HG03095 (cell line): ENCODE data around the gene MED13L.

ENCODE experiments used
- ATAC-seq: cut with Tn5 transposase; IDR thresholded peaks from one replicate; pipeline ENCODE4 v1.9.1; 2021; ENCODE audit warnings: moderate library complexity; ENCODE audit not compliant: unreplicated experiment

The MED13L gene

DNA sequence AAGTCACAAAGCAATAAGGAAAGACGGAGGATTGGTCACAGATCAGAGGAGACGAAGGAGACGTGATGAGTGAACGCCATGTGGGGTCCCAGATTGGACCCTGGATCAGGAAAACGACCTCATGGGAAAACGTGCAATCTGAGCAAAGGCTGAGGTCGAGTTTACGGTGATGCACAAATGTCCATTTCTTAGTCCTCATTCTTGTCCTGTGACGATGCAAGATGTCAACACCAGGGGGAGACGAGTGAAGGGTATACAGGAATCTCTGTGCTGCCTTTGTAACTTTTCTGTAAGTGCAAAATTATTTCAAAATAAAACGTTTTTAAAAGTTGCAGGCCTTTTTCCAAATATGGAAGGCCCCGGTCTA lies 329.8 kb downstream of the MED13L start:
- ATAC-seq, result no peak

DNA sequence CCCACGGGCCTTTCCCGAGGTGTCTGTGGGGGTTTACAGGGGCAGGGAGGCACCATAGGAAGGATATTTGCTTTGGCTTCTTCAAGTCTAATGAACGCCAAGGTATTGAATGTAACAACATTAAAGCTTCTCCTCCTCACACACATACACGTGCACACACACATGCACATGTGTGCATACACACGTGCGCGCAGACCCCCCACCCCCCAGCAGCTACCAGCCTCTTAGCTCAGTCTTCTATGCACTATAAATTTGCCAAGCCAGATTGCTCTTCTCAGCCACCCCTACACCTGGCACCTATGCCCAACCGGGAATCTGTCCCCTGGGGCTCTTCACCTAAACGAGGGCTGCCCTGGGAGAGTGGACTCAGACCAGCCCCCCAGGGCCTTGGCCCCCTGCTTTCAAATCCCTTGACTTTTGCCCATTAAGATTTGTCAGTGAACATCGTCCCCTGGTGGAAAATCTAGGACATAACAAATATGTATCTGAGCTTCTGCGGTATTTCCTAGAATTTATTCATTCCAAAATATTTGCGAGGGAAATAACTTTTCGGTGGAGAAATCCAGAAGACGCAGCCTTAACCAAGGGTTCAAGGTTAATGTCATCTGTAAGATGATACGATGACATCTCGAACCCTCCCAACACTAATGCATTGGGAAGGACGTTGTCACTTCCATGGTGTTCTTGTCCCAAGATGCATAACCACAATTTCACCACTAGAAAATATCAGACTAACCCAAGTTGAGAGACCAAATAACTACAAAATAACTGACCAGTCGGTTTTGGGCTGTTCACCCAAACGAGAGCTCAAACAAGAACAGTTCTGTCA lies 330.4 kb downstream of the MED13L start:
- no peak for ATAC-seq

DNA sequence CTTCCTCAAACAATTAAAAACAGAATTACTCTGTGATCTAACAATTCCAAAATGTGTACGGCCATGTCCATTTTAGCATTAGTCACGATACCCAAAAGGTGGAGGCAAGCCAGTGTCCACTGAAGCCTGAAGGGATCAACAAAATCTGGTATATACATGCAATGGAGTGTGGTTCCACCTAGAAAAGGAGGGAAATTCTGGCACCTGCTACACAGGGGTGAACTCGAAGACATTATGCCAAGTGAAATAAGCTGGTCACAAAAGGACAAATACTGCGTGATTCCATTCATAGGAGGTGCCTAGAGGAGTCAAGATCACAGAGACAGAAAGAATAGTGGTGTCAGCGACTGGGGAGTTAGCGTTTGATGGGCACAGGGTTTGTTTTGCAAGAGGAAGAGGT lies 331.4 kb downstream of the MED13L start:
- no peak for ATAC-seq

DNA sequence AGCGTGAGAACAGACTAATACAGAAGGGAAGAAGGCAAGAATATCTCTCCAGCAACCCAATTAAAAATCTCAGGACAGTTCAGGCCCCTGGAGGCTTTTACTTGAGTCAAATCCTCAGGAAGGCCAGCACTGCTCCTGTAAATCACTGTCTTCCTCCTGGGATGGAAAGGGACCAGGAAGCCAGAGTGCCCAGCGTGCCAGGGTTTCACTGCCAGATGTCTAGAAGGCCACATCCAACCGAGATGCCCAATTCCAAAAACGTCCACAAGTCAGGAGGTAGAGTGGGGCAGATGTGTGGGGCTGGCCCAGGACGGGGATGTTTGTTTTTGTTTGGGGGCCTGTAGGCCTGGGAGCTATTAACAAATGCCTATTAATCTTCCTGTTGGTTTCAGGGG lies 332.0 kb downstream of the MED13L start:
- no peak for ATAC-seq

DNA sequence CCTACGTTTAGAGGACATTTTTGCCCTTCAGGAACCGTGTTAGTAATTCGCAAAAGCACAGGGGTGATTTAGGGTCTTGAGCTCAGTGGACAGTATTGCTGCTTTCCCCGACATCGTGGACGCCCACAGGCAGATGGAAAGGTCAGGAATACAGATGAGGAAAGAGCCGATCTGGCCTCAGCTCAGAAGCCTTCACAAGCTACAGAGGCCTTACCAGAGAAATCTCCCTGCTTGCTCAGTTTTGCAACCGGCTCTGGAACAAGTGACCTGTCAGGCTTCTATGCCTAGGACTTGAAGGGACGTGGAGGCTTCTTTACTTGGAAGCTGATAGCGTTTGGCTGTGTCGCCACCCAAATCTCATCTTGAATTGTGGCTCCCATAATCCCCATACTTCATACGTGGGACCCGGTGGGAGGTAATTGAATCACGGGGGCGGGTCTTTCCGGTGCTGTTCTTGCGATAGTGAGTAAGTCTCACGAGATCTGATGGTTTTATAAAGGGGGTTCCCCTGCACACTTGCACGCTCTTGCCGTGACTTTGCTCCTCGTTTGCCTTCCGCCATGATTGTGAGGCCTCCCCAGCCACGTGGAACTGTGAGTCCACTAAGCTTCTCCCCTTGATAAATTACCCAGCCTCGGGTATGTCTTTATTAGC lies 332.5 kb downstream of the MED13L start:
- ATAC-seq, result no peak

DNA sequence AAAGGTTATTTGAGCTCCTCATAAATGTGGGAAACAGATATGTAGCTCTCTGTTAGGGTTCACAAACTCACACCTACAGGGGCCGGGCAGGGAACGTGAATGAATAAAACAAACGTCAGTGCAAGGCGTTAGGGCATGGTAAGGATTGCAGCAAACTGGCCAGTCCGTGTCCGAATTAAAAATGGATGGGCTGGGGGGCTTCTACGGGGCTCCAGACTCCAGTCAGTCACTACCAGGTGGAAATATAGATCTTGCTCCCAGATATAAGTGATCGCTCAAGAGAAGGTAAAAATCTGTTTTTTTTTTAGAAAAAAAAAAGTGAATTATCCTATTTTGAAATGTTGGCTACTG lies 333.1 kb downstream of the MED13L start:
- ATAC-seq, result no peak

DNA sequence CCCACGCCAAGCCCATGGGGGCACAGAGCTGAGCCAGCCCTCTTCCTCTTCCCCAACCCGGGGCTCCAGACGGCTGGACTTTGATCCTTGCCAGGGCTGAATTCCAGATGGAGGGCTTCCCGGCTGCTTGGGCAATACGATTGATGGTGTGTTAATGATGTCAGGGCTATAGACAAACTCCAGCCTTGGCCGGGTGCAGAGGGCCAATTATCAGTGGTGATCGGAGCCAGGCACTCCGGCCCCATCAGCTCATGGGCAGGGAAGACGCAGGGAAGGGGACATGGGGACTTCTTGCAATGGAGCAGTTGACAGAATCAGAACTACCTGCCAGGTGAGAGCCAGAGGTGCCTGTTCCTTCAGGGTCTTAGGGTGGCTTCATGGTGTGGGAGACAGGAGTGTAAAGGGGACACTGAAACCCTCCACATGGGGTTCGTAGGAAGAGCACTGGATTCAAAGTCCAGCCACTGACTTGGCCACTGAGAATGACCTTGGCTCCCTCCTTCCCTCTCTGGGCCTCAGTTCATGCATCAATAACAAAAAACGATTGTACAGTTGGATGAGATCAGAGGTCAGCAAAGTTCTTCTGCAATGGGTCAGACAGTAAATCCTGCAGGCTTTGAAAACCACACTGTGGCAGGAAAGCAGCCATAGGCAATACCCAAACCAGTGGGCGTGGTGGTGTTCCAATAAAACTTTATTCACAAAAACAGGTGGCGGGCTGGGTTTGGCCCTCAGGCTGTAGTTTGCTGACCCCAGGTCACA lies 333.7 kb downstream of the MED13L start:
- no peak for ATAC-seq

DNA sequence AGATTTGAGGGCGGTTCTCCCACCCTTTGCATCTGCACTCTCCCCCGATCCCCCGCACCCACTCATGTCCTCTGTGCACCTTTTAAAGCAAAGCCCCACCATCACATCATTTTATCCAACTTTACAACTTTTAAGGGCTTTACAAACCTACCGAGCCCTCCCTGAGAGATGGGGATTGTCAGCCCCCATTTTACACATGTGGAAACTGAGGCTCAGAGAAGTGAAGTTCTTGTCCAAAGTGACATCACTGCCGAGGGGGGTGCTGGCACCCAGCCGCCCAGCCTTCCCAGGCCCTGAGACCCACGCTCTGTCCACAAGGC lies 334.2 kb downstream of the MED13L start:
- ATAC-seq, result no peak

DNA sequence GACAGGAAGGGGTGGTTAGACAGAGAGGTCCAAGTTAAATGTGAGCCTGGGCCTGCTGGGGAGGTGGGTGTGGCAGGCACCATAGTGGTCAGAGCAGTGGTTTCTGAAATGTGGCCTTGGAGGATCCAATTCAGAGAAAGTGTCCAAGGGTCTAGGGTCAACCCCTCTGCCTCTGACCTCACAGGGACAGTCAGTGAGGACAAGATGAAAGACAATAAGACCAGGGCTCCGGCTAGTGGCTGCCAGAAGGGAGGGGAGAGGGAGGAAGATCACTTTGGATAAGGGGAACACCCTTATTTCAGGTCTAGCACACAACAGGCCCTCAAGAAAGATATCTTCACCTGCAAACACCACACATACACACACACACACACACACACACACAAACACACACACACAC lies 335.1 kb downstream of the MED13L start:
- ATAC-seq, result no peak

DNA sequence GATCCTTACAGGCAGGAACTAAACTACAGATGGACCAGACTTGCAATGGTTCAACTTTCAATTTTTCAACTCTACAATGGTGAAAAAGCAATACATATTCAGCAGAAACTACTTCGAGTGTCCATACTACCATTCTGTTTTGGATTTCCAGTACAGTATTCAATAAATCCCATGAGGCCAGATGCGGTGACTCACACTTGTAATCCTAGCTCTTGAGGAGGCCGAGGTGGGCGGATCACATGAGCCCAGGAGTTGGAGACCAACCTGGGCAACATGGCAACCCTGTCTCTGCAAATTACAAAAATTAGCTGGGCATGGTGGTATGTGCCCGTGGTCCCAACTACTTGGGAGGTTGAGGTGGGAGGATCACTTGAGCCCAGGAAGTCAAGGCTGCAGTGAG lies 336.1 kb downstream of the MED13L start:
- ATAC-seq, result no peak

DNA sequence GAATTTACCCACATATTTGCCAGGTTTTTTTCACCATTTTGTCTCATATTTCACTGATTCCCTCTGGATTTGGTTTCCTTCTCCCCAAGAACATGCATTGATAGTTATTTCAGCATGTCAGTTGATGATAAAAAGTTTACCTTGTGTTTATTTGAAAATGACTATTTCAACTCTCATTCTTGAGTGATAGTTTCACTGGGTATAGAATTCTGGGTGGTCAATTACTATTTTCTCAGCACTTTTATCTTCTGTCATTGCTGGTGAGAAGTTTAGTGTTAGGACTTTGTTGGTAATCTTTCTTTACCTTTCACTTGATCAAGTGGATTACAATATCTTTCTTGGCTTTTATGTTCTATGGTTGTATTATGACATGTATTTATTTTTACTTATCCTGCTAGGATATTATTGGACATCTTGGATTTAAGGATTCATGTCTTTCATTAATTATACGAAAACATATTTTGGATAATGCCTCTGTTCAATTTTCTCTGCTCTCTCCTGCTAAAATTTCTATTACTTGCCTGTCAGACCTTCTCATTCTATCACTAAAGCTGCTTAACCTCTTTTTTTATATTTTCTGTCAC lies 338.6 kb downstream of the MED13L start:
- ATAC-seq, result no peak

DNA sequence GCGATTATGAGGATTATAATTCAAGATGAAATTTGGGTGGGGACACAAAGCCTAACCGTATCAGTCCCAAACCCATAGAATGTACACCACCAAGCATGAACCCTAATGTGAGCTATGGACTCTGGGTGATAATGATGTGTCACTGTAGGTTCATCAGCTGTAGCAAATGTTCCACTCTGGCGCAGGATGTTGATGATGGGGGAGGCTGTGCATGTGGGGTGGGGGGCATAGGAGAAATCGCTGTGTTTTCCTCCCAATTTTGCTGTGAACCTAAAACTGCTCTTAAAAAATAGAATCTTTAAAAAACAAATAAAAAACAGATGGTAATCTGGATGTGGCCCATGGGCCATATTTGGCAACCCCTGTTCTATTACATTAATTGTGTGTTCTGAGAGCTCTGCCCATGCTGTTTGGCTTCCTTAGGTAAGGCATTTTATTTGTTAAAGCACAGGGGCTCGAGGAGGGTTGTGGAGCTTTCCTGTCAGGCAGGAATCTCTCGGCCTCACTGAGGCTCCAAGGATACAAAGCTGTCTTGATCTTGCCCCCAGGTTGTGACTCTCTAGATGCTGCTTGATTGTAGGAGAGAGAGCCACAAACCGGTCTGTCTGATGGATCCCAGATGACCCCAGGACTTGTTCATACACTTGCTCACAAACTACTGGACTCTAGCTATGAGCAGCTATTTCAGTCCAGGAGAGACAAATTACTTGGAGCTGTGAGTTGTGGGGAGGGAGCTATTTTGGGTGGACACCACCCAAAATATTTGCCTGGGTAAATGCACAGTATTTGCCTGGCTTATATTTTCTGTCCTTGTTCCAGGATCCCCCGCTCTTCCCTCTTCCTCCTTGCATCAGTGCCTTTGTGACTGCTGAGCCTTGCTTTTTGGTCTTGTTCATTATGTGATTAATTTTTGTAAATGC lies 340.2 kb downstream of the MED13L start:
- no peak for ATAC-seq

DNA sequence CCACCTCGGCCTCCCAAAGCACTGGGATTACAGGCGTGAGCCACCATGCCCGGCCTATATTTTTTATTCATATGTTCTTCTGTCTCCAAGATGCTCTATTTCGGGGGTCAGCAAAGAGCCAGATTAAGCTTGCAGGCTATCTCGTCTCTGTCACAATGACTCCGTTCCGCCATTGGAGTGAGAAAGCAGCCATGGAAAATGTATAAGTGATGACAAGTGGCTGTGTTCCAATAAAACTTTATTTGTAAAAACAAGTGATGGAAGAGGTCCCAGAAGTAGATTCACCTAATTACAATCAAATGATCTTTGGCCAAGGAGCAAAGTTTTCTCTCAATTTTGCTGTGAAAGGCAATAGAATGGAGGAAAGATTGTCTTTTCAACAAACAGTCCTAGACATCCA lies 342.6 kb downstream of the MED13L start:
- ATAC-seq, result no peak

DNA sequence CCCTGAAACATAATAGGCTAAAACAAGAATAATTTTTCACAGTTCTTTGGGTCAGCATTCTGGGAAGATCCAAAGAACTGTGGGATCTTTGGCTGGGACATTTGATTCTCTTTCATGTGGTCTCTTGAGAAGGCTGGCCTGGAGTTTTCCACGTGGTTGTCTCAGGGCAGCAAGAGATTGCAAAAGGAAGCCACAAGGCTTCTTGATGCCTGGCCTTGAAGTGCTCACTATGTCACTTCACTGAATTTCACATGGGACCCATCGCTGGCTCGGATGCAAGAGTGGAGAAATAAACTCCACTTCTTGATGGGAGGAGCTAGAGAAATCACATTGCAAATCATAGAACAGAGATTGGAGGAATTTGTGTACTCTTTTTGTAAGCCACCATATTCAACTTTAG lies 343.4 kb downstream of the MED13L start:
- no peak for ATAC-seq

DNA sequence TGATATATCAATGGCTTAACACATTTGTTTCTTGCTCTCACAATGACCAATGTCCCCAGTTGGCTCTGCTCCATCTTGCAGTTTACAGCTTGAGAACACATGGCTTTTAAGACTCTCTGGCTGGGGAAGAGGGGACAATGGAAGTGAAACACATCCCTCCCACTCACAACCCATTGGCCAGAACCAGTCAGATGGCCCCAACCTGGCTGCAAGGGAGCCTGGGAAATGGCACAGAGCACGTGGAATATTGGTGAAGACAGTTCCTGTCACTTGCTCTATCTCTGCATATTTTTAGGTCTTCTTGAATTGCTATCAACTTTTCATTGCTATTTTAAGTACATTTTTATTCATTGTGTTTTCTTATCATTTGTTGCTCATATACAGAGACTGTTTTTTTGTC lies 345.4 kb downstream of the MED13L start:
- no peak for ATAC-seq

DNA sequence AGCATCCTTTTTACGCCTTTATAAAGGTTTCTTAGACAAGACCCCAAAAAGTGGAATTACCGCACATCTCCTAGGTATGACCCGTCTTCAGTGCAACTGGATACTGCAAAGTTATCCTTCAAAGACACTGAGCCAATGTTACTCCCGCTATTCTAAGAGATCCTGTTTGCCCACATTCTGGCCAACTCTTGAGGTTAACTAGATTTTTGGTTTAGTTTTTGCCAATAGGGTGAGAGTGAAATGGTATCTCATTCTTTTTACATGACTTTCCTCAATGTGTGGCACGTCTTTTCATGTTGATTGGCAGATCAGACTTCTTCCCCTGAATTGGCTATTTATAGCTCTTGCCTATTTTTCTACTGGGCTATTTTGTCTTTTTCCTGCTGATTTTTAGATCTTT lies 347.2 kb downstream of the MED13L start:
- ATAC-seq, result no peak

DNA sequence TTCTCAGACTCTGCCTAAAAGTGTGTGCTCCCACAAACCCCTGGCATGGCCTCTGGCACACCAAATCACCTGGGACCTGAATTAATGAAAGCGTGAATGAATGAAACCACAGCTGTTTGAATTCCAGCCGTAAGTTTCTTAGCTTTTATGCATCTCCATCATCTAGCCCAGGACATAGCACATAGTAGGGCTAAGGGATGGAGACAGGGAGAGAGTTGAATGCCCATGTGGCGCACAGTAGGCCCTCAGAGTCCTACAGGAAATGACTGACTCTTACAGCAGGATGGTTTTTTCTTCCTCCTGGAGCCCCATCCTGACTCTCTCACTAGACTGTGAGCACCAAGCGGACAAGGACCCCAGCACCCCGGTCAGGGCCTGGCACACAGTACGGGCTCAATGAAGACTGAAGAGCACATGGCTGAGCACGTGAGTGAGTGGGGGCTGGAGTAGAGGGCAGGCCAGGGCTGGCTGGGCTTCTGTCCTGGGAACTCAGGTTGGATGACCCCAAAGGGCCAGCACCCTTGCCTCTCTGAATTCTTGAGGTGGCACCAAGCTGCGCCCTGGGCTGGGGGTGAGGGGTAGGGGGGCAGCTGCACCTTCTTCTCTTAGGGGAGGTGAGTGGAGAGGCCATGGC lies 351.3 kb downstream of the MED13L start:
- ATAC-seq, result no peak

DNA sequence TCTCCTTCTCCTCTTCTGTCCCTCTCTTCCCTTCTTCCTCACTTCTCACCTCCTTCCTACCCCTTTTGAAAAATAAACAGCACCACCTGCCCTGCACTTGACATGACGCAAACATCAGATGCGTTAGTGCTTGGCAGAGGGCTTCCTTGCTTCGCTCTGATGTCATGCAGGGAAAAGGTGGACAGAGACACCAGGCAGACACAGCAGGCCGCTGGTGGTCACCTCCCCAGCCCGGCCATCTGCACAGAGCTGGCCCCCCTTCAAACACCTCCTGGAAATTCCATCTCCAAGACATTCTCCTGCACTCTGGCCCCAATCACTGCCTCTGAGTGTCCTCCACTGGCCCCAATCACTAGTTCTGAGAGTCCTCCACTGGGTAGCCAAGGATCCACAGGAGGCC lies 353.6 kb downstream of the MED13L start:
- no peak for ATAC-seq

DNA sequence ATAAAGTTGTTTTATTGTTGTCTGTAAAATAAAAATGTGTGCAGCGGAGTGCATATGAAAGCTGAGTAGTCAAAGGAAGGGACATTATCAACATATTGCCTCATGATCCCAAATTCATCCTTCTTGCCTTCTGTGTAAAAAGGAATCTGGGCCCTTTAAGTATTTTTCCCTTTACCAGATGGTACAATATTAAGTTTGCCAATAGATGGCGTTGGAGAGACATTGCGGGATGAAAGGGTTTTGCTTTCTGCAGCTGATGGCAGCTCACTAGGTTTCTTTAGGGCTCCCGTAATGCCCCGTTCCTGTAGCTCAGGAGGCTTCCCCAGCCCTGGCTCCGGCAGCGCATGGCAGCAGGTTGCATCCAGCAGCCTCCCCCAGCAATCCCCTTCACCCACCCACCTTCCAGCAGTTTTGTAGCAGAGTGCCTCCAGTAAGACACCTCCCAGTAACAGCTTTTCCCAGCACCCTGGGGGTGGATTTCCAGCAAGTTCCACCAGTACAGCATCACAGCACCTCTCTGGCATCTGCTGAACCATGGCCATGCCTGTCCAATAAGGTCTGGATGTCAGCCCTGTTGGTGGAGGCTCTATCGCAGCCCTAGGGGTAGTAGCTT lies 354.4 kb downstream of the MED13L start:
- no peak for ATAC-seq
